MM.1S (cell line): Measurements from ENCODE around the gene FOXN3.

Experiments used
- DNase-seq: peaks from one replicate; pipeline ENCODE4 v3.0.0-alpha.2; 2015
- H2AFZ ChIP-seq: fragments of 300-600 bp; sonication (generic); 2 replicates; pipeline ENCODE4 v1.6.0; 2016; ENCODE audit warnings: antibody characterized with exemption, low read length
- H3F3A ChIP-seq: fragments of 300-600 bp; sonication (generic); 2 replicates; pipeline ENCODE4 v1.6.1; 2016; ENCODE audit warnings: mild to moderate bottlenecking, antibody characterized with exemption, low read length, moderate library complexity, mixed read lengths; ENCODE audit not compliant: insufficient read depth
- H3K27ac ChIP-seq: fragments of 300-600 bp; sonication (generic); 2 replicates; pipeline ENCODE4 v1.5.1; 2016; ENCODE audit warnings: mild to moderate bottlenecking, low read length
- H3K27me3 ChIP-seq: fragments of 300-600 bp; sonication (generic); replicated peaks from 2 replicates; pipeline ENCODE4 v1.6.0; 2016; ENCODE audit warnings: low read length; ENCODE audit not compliant: insufficient read depth
- H3K36me3 ChIP-seq: fragments of 300-600 bp; sonication (generic); replicated peaks from 2 replicates; pipeline ENCODE4 v1.6.1; 2016; ENCODE audit warnings: mild to moderate bottlenecking, low read length, mixed read lengths; ENCODE audit not compliant: insufficient read depth
- H3K4me1 ChIP-seq: fragments of 300-600 bp; sonication (generic); 2 replicates; pipeline ENCODE4 v1.6.1; 2016; ENCODE audit warnings: low read length, mixed read lengths
- H3K4me2 ChIP-seq: fragments of 300-600 bp; sonication (generic); 2 replicates; pipeline ENCODE4 v1.6.0; 2016; ENCODE audit warnings: low read depth, low read length
- H3K4me3 ChIP-seq: fragments of 300-600 bp; sonication (generic); 2 replicates; pipeline ENCODE4 v1.5.1; 2016; ENCODE audit warnings: low read length, mixed read lengths
- H3K79me2 ChIP-seq: fragments of 300-600 bp; sonication (generic); 2 replicates; pipeline ENCODE4 v1.6.1; 2016; ENCODE audit warnings: mixed run types, low read length, mixed read lengths
- H3K9ac ChIP-seq: fragments of 300-600 bp; sonication (generic); 2 replicates; pipeline ENCODE4 v1.6.1; 2016; ENCODE audit warnings: low read length, mixed read lengths
- H3K9me2 ChIP-seq: fragments of 300-600 bp; sonication (generic); replicated peaks from 2 replicates; pipeline ENCODE4 v1.6.1; 2016; ENCODE audit warnings: mild to moderate bottlenecking, low read length, mixed read lengths; ENCODE audit not compliant: insufficient read depth
- H3K9me3 ChIP-seq: fragments of 300-600 bp; sonication (generic); replicated peaks from 2 replicates; pipeline ENCODE4 v1.6.1; 2016; ENCODE audit warnings: mild to moderate bottlenecking, low read length, mixed read lengths; ENCODE audit not compliant: insufficient read depth
- H4K20me1 ChIP-seq: fragments of 300-600 bp; sonication (generic); 2 replicates; pipeline ENCODE4 v1.6.1; 2016; ENCODE audit warnings: mild to moderate bottlenecking, low read length, moderate library complexity, mixed read lengths; ENCODE audit not compliant: insufficient read depth
- EZH2 ChIP-seq: fragments of 300-600 bp; sonication (generic); optimal IDR thresholded peaks from 2 replicates; pipeline ENCODE3; 2017; ENCODE audit warnings: low read depth, mild to moderate bottlenecking, antibody characterized with exemption, low read length, mixed read lengths
- EZH2phosphoT487 ChIP-seq: fragments of 300-600 bp; sonication (generic); IDR thresholded peaks from 2 replicates; pipeline ENCODE4 v1.6.1; 2018; ENCODE audit warnings: antibody characterized with exemption, low read length
- TF ChIP-seq, protein P1 (sequence below): fragments of 300-600 bp; sonication (generic); IDR thresholded peaks from 2 replicates; pipeline ENCODE4 v1.5.1; 2016; ENCODE audit warnings: antibody characterized with exemption, low read length, mixed read lengths

The FOXN3 gene

GRCh38 chr14:89409961-89410360 is 7.1 kb downstream of the FOXN3 start:
- no peak overlapping the region for H2AFZ ChIP-seq
- H3K4me2 ChIP-seq, result no peak overlapping the region
- H3F3A ChIP-seq, result no peaks in the 10 kb centered on the region
- H3K27ac ChIP-seq, result no peak overlapping the region
- H3K36me3 ChIP-seq, result no peaks in the 10 kb centered on the region
- DNase-seq, result no peak
- H3K9ac ChIP-seq, result no peak overlapping the region
- no peaks in the 10 kb centered on the region for H4K20me1 ChIP-seq
- no peaks in the 10 kb centered on the region for H3K9me3 ChIP-seq
- peaks cover 95% of the 10 kb centered on the region for H3K79me2 ChIP-seq
- TF ChIP-seq EZH2phosphoT487 (no peak), EZH2 (no peak)
- TF ChIP-seq, protein P1, sequence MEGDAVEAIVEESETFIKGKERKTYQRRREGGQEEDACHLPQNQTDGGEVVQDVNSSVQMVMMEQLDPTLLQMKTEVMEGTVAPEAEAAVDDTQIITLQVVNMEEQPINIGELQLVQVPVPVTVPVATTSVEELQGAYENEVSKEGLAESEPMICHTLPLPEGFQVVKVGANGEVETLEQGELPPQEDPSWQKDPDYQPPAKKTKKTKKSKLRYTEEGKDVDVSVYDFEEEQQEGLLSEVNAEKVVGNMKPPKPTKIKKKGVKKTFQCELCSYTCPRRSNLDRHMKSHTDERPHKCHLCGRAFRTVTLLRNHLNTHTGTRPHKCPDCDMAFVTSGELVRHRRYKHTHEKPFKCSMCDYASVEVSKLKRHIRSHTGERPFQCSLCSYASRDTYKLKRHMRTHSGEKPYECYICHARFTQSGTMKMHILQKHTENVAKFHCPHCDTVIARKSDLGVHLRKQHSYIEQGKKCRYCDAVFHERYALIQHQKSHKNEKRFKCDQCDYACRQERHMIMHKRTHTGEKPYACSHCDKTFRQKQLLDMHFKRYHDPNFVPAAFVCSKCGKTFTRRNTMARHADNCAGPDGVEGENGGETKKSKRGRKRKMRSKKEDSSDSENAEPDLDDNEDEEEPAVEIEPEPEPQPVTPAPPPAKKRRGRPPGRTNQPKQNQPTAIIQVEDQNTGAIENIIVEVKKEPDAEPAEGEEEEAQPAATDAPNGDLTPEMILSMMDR, result no peak
- H3K4me3 ChIP-seq, result no peak overlapping the region
- no peaks in the 10 kb centered on the region for H3K27me3 ChIP-seq
- no peaks in the 10 kb centered on the region for H3K9me2 ChIP-seq
- H3K4me1 ChIP-seq, result no peaks in the 10 kb centered on the region

GRCh38 chr14:89408907-89409700 is 7.9 kb downstream of the FOXN3 start:
- H3K4me2 ChIP-seq, result no peak overlapping the region
- no peaks in the 10 kb centered on the region for H3K9me3 ChIP-seq
- no peak overlapping the region for H2AFZ ChIP-seq
- H3K4me1 ChIP-seq, result no peaks in the 10 kb centered on the region
- H3K4me3 ChIP-seq, result no peak overlapping the region
- H3F3A ChIP-seq, result no peaks in the 10 kb centered on the region
- H3K79me2 ChIP-seq, result peaks cover 92% of the 10 kb centered on the region
- DNase-seq, result no peak
- no peak overlapping the region for H3K27ac ChIP-seq
- no peak overlapping the region for H3K9ac ChIP-seq
- no peaks in the 10 kb centered on the region for H3K27me3 ChIP-seq
- TF ChIP-seq EZH2, result no peak
- TF ChIP-seq EZH2phosphoT487, result no peak
- TF ChIP-seq, protein P1, result no peak
- H3K9me2 ChIP-seq, result no peaks in the 10 kb centered on the region
- no peaks in the 10 kb centered on the region for H4K20me1 ChIP-seq
- H3K36me3 ChIP-seq, result no peaks in the 10 kb centered on the region

DNA sequence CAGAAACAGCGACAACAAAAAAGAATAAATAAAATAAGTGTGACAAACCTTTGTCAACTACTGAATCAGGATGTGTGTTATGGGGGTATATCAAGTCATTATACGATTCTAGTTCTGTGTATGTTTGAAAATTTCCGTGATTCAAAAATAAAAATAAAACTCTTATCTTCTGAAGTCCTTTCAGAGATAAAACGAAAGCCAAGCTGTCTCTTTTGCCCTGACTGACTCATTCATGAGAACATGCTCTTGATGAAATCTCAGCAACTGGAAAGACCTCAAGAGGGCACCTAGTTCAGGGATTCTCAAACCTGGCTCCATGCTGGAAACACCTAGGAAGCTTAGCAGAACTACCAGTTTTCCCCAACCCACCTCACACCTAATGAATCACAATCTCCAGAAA is 9.2 kb downstream of the FOXN3 start:
- H4K20me1 ChIP-seq, result no peaks in the 10 kb centered on the region
- H3K27me3 ChIP-seq, result no peaks in the 10 kb centered on the region
- no peaks in the 10 kb centered on the region for H3K4me1 ChIP-seq
- no peaks in the 10 kb centered on the region for H3K9me2 ChIP-seq
- H3K4me3 ChIP-seq, result no peak overlapping the region
- TF ChIP-seq EZH2phosphoT487 (no peak), EZH2 (no peak)
- TF ChIP-seq, protein P1, result no peak
- DNase-seq, result no peak
- H3K27ac ChIP-seq, result no peak overlapping the region
- no peak overlapping the region for H2AFZ ChIP-seq
- H3K9ac ChIP-seq, result no peak overlapping the region
- no peaks in the 10 kb centered on the region for H3K36me3 ChIP-seq
- no peaks in the 10 kb centered on the region for H3K9me3 ChIP-seq
- peaks cover 94% of the 10 kb centered on the region for H3K79me2 ChIP-seq
- H3F3A ChIP-seq, result no peaks in the 10 kb centered on the region
- H3K4me2 ChIP-seq, result no peak overlapping the region
